ENCODE results near the gene BAMBI.

BAMBI gene

GRCh38 chr10:28709001-28709710 lies 31.8 kb downstream of the BAMBI start:
- no peaks in the 10 kb centered on the region for H3K27me3 ChIP-seq (ENCODE audit: insufficient read depth, low read depth, severe bottlenecking)
- no peak for TF ChIP-seq CTCF (IDR thresholded peaks at IDR 0.05; ENCODE audit: low read depth, low read length)
- no peak overlapping the region for H3K27ac ChIP-seq
- H3K9me3 ChIP-seq (ENCODE audit: severe bottlenecking): no peaks in the 10 kb centered on the region
- no peak overlapping the region for H3K4me3 ChIP-seq (ENCODE audit: low read depth, low read length)
- no peaks in the 10 kb centered on the region for H3K36me3 ChIP-seq
- DNase-seq: no peak

- Histone ChIP-seq H3K27ac (no peak overlapping the region), H3K27me3 (ENCODE audit: insufficient read depth, low read depth, severe bottlenecking) (no peaks in the 10 kb centered on the region), H3K4me3 (ENCODE audit: low read depth, low read length) (no peak overlapping the region), H3K9me3 (ENCODE audit: severe bottlenecking) (no peaks in the 10 kb centered on the region), H3K36me3 (no peaks in the 10 kb centered on the region)
- no peak for DNase-seq
- TF ChIP-seq CTCF (IDR thresholded peaks at IDR 0.05; ENCODE audit: low read depth, low read length): no peak
Observed at GRCh38 chr10:28710202-28710886, 33.0 kb downstream of the BAMBI start.

GRCh38 chr10:28711041-28711440 lies 33.7 kb downstream of the BAMBI start:
- no peaks in the 10 kb centered on the region for H3K27me3 ChIP-seq (ENCODE audit: insufficient read depth, low read depth, severe bottlenecking)
- no peak for TF ChIP-seq CTCF (IDR thresholded peaks at IDR 0.05; ENCODE audit: low read depth, low read length)
- H3K4me3 ChIP-seq (ENCODE audit: low read depth, low read length): no peak overlapping the region
- no peaks in the 10 kb centered on the region for H3K9me3 ChIP-seq (ENCODE audit: severe bottlenecking)
- H3K27ac ChIP-seq: no peak overlapping the region
- no peaks in the 10 kb centered on the region for H3K36me3 ChIP-seq
- no peak for DNase-seq

- H3K9me3 ChIP-seq (ENCODE audit: severe bottlenecking): no peaks in the 10 kb centered on the region
- DNase-seq: no peak
Observed at GRCh38 chr10:28711776-28712175, 34.5 kb downstream of the BAMBI start.

GRCh38 chr10:28713626-28714352 lies 36.5 kb downstream of the BAMBI start:
- no peak for DNase-seq
- no peak overlapping the region for H3K4me3 ChIP-seq (ENCODE audit: low read depth, low read length)
- H3K36me3 ChIP-seq: no peaks in the 10 kb centered on the region
- H3K27me3 ChIP-seq (ENCODE audit: insufficient read depth, low read depth, severe bottlenecking): no peaks in the 10 kb centered on the region
- H3K27ac ChIP-seq: no peak overlapping the region
- H3K9me3 ChIP-seq (ENCODE audit: severe bottlenecking): no peaks in the 10 kb centered on the region
- no peak for TF ChIP-seq CTCF (IDR thresholded peaks at IDR 0.05; ENCODE audit: low read depth, low read length)

More at GRCh38 chr10:28711776-28712175, 34.5 kb downstream of the BAMBI start:
- H3K27me3 ChIP-seq (ENCODE audit: insufficient read depth, low read depth, severe bottlenecking): no peaks in the 10 kb centered on the region
- H3K27ac ChIP-seq: no peak overlapping the region
- H3K4me3 ChIP-seq (ENCODE audit: low read depth, low read length): no peak overlapping the region
- H3K36me3 ChIP-seq: no peaks in the 10 kb centered on the region
- TF ChIP-seq CTCF (IDR thresholded peaks at IDR 0.05; ENCODE audit: low read depth, low read length): no peak
